AG09319 (cell line): ENCODE measurements around the gene SMYD3.
"Not testable (repeated sequence)": the region's sequence is repeated elsewhere in the genome, so short reads cannot be mapped to it uniquely, and the experiment has no call there.

ENCODE experiments used
- DNase-seq: peaks from one replicate; pipeline ENCODE4 v3.0.0-alpha.2; 2010; ENCODE audit warnings: low read depth; ENCODE audit errors: extremely low read depth
- TF ChIP-seq, protein P1 (sequence below): IDR thresholded peaks from 2 replicates; pipeline ENCODE4 v1.5.1; 2011; ENCODE audit warnings: low read depth, mild to moderate bottlenecking, inconsistent platforms, low read length, moderate library complexity

SMYD3 gene

DNA sequence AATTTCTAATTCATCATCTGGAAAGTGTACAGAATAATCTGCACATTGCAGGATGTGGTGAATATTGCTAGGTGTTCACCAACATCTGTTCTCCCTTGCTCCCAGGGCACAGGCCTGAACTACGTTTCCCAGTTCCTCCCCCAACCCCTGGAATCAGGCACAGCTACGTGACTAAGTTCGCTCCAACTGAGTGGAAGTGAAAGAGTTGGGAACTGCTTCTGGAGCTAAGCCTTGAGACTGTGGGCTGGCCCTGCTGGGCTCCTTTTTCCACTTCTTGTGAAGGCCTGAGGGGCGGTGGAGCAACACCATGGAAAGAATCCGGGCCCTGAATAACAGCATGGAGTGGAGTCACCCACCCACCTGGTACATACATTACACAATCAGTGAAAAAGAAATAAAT is 534.6 kb downstream of the SMYD3 start:
- DNase-seq, result no peak
- TF ChIP-seq, protein P1, sequence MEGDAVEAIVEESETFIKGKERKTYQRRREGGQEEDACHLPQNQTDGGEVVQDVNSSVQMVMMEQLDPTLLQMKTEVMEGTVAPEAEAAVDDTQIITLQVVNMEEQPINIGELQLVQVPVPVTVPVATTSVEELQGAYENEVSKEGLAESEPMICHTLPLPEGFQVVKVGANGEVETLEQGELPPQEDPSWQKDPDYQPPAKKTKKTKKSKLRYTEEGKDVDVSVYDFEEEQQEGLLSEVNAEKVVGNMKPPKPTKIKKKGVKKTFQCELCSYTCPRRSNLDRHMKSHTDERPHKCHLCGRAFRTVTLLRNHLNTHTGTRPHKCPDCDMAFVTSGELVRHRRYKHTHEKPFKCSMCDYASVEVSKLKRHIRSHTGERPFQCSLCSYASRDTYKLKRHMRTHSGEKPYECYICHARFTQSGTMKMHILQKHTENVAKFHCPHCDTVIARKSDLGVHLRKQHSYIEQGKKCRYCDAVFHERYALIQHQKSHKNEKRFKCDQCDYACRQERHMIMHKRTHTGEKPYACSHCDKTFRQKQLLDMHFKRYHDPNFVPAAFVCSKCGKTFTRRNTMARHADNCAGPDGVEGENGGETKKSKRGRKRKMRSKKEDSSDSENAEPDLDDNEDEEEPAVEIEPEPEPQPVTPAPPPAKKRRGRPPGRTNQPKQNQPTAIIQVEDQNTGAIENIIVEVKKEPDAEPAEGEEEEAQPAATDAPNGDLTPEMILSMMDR, result no peak

DNA sequence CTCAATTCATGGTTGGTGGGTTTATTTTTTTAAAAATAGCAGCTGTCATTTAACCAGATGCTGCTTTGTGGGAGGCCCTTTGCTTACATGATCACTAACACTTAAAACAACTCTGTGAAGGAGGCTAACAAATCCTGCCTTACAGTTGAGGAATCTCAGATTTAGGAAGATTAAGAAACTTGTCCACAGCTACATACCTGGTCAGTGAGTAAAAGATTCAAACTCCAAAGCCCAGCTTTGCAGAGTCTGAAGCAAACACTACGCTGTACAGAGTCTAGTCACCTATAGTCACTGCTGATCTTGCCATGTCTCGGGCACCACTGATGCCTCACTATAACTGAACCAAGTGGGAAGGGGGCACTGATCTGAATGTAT is 535.4 kb downstream of the SMYD3 start:
- TF ChIP-seq, protein P1, result no peak
- DNase-seq, result no peak

DNA sequence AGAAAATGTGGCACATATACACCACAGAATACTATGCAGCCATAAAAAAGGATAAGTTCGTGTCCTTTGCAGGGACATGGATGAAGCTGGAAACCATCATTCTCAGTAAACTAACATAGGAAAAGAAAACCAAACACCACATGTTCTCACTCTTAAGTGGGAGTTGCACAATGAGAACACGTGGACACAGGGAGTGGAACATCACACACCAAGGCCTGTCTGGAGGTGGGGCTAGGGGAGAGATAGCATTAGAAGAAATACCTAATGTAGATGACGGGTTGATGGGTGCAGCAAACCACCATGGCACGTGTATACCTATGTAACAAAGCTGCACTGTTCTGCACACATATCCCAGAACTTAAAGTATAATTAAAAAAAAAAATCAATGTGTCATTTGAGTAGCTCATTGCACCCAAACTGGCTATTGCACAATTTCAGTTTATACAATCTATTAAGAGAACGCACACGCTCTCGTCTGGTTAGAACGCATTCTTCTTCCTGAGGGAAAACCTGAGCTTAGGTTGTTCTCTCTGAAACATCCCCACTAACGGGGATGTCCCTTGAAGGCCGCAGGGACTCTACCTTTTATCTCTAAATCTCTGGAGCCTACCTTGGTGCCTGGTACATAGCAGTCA is 535.9 kb downstream of the SMYD3 start:
- not testable (repeated sequence) for DNase-seq

DNA sequence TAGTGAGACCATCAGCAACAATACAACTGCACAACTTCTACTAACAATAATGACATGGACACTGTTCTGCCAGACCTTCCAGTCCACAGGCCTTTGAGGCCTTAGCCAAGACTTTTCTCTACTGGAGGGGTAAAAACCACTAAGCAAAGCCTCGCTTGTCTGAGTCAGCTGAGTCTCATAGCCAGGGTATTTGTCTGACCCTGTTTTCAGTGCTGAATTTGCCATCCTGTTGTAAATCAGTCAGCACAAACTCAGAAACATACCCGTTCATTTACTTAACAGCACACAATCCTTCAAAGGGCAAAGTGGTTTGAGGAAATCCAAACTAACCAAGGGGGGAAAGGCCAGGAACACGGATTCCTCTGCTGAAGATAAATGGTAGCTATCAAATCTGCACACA is 537.8 kb downstream of the SMYD3 start:
- TF ChIP-seq, protein P1, result no peak
- peak; percentile 23 for DNase-seq

DNA sequence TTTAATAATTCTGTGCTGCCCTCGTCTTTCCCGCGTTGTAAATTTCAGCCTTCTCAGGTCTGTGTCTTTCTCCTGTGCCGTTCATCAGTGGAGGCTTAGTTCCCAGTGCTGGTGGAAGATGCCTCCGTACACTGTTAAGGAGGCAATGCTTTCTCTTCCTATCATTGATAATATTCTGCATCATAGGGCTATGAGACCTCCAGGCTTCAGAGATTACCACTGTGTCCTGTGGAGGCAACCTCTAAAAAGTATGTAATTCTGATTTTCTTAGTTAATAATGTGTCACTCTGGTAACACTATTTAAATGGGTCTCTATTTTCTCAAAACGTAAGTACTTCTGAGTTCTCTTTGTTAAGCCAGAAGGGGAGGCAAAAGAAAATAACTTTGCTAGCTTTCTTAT is 538.3 kb downstream of the SMYD3 start:
- no peak for DNase-seq
- TF ChIP-seq, protein P1, result no peak

DNA sequence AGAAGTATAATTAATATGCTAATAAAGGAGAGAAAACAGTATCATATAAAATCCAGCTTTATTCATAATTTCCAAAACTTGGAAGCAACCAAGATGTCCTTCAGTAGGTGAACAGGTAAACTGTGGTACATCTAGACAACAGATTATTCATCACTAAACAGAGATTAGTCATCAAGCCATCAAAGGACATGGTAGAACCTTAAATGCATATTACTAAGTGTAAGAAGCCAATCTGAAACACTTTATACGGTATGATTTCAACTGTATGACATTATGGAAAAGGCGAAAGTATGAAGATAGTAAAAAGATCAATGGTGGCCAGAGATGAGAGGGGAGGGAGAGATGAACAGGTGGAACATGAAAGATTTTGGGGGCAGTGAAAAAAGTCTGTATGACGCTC is 541.7 kb downstream of the SMYD3 start:
- TF ChIP-seq, protein P1, result no peak
- no peak for DNase-seq

DNA sequence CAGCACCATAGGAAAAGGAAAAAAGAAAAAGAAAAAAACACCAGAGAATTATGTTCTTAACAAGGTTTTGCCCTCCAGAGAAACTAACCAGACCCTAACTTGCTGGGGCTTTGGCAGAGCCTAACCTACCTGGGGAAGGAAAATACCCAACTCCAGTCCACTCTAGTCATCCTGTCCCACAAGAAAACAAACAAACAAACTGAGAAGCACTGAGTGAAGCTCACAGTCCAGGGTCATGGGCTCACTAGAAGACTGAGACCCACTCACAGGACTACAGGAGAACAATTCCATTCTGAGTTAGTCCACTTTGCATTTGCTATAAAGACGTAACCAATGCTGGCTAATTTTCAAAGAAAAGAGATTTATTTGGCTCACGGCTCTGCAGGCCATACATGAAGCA is 543.4 kb downstream of the SMYD3 start:
- TF ChIP-seq, protein P1, result no peak
- no peak for DNase-seq

DNA sequence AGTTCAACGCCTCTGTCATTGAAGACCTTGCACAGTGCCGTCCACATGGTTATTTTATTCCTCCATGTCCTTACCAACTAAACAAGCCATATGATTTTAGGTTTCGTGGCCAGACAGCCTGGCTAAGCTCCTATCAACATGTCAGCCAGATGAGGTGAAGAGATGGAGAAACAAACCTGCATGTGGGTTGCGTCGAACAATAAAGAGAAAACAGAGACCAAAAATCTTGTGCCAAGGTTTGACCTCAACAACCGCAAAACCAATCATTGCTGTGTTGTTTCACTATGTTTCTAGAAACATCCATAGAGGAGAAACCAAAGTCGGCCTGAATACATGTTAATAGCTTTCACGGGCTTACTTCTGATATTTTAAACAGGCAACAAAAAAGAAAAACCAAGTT is 544.6 kb downstream of the SMYD3 start:
- TF ChIP-seq, protein P1, result no peak

More for the DNA sequence above, 544.6 kb downstream of the SMYD3 start:
- no peak for DNase-seq
